ENCODE measurements around the gene RNF215.

GRCh38 chr22:30372915-30373314 lies 14.3 kb downstream of the RNF215 start:
- TF ChIP-seq ATF2 (IDR thresholded peaks at IDR 0.05; ENCODE audit: low read length) (no peak), EZH2 (IDR thresholded peaks at IDR 0.05; ENCODE audit: borderline replicate concordance, control insufficient read depth, low read depth, low read length) (no peak), TAF1 (IDR thresholded peaks at IDR 0.05; ENCODE audit: borderline replicate concordance, low read depth, low read length) (no peak), CEBPZ (IDR thresholded peaks at IDR 0.05; ENCODE audit: low read depth, low read length) (no peak)

Measured in GM12878 (cell line).